22Rv1 (cell line): ENCODE results near the gene GJB3.
"Not testable (repeated sequence)": the region's sequence is repeated elsewhere in the genome, so short reads cannot be mapped to it uniquely, and the experiment has no call there.

Experiments
- H3K27ac ChIP-seq: fragments of 450-650 bp; 2 replicates; pipeline ENCODE4 v1.5.1; 2017
- CTCF ChIP-seq: fragments of 450-650 bp; IDR thresholded peaks from 2 replicates; pipeline ENCODE4 v1.5.1; 2017; ENCODE audit warnings: mild to moderate bottlenecking
- ZFX ChIP-seq: fragments of 450-650 bp; IDR thresholded peaks from 2 replicates; pipeline ENCODE4 v1.6.1; 2017; ENCODE audit warnings: antibody characterized with exemption, borderline replicate concordance

The GJB3 gene

GRCh38 chr1:34816778-34817177 lies 35.8 kb downstream of the GJB3 start:
- H3K27ac ChIP-seq, result no peak overlapping the region
- TF ChIP-seq CTCF, result no peak
- no peak for TF ChIP-seq ZFX

GRCh38 chr1:34818862-34819261 lies 37.8 kb downstream of the GJB3 start:
- not testable (repeated sequence) for H3K27ac ChIP-seq

- H3K27ac ChIP-seq, result no peak overlapping the region
- TF ChIP-seq ZFX (no peak), CTCF (no peak)
Measured at GRCh38 chr1:34822202-34822601, 41.2 kb downstream of the GJB3 start.

- H3K27ac ChIP-seq, result no peak overlapping the region
- TF ChIP-seq CTCF (no peak), ZFX (no peak)
Measured at GRCh38 chr1:34824817-34825454, 43.9 kb downstream of the GJB3 start.

- H3K27ac ChIP-seq, result no peak overlapping the region
- TF ChIP-seq CTCF, result no peak
- no peak for TF ChIP-seq ZFX
Measured at GRCh38 chr1:34825455-34826091, 44.6 kb downstream of the GJB3 start.

GRCh38 chr1:34827341-34827941 lies 46.4 kb downstream of the GJB3 start:
- TF ChIP-seq CTCF (no peak), ZFX (no peak)
- no peak overlapping the region for H3K27ac ChIP-seq

- no peak overlapping the region for H3K27ac ChIP-seq
- TF ChIP-seq ZFX, result no peak
- TF ChIP-seq CTCF, result no peak
Measured at GRCh38 chr1:34828611-34829010, 47.6 kb downstream of the GJB3 start.
